Calu3 (cell line): ENCODE measurements around the gene SLC6A12. TPM values are rescaled to one million over a fixed set of nuclear protein-coding genes. Genes with fewer than 3 reads are reported as not detected.

Experiments used
- BruUV-seq: library from RNA; stranded (reverse); fragments of 400-500 nt; replicated peaks from 2 replicates; lab custom pipeline; 2021; lab: Mats Ljungman, UMichigan
- CTCF ChIA-PET: fragments of 300-600 bp; sonication (Branson Sonifier 250); formaldehyde crosslinking; loops from one replicate; lab custom pipeline; 2022; ENCODE audit warnings: antibody characterized with exemption; lab: Charles Lee
- DNase-seq: peaks from one replicate; pipeline ENCODE4 v3.0.0; 2022
- H3K27ac Mint-ChIP-seq: one replicate; pipeline ENCODE4 v1.8.0; 2022; ENCODE audit warnings: mixed read lengths; ENCODE audit not compliant: unreplicated experiment
- H3K27me3 Mint-ChIP-seq: one replicate; pipeline ENCODE4 v1.8.0; 2022; ENCODE audit warnings: mixed read lengths; ENCODE audit not compliant: unreplicated experiment
- H3K36me3 Mint-ChIP-seq: one replicate; pipeline ENCODE4 v1.8.0; 2022; ENCODE audit warnings: mild to moderate bottlenecking, moderate library complexity, mixed read lengths; ENCODE audit not compliant: insufficient read depth, unreplicated experiment
- H3K4me1 Mint-ChIP-seq: one replicate; pipeline ENCODE4 v1.8.0; 2022; ENCODE audit warnings: mild to moderate bottlenecking, low read depth, mixed read lengths; ENCODE audit not compliant: unreplicated experiment
- H3K4me3 Mint-ChIP-seq: one replicate; pipeline ENCODE4 v1.8.0; 2022; ENCODE audit warnings: mild to moderate bottlenecking, low read depth, moderate library complexity, mixed read lengths; ENCODE audit not compliant: unreplicated experiment
- H3K9me3 Mint-ChIP-seq: one replicate; pipeline ENCODE4 v1.8.0; 2022; ENCODE audit warnings: low read depth, mixed read lengths; ENCODE audit not compliant: unreplicated experiment
- CTCF ChIP-seq: fragments of 200-600 bp; IDR thresholded peaks from one replicate; pipeline ENCODE4 v1.8.0; 2022; ENCODE audit warnings: antibody characterized with exemption; ENCODE audit not compliant: unreplicated experiment
- intact Hi-C: fragments of 100-400 bp; cut with micrococcal nuclease; formaldehyde crosslinking; loops from one replicate; pipeline ENCODE4 v1.10.0; 2022; ENCODE audit not compliant: unreplicated experiment
- total RNA-seq: library from RNA; stranded (reverse); gene quantifications from 2 replicates; pipeline ENCODE4 v1.2.3, GENCODE V29; 2022

The SLC6A12 gene
- total RNA-seq, 1 experiment from 2014 or later = 0.90 TPM

GRCh38 chr12:165862-166368 is 48.0 kb downstream of the SLC6A12 start:
- Mint-ChIP-seq H3K27me3 (peaks cover 89% of the 10 kb centered on the region), H3K4me1 (no peaks in the 10 kb centered on the region)
- CTCF ChIA-PET = no interaction called here

GRCh38 chr12:164207-164606 is 49.8 kb downstream of the SLC6A12 start:
- Mint-ChIP-seq H3K4me1 (no peaks in the 10 kb centered on the region), H3K27me3 (peaks cover 89% of the 10 kb centered on the region), H3K36me3 (no peaks in the 10 kb centered on the region), H3K9me3 (no peaks in the 10 kb centered on the region), H3K4me3 (no peak overlapping the region), H3K27ac (no peak overlapping the region)
- no peak for DNase-seq
- CTCF ChIA-PET = no interaction called here
- no TSS peak for BruUV-seq
- TF ChIP-seq CTCF = no peak
- intact Hi-C loops = no loop called here

More at GRCh38 chr12:165862-166368, 48.0 kb downstream of the SLC6A12 start:
- BruUV-seq = no TSS peak
- intact Hi-C loops = no loop called here
- Mint-ChIP-seq H3K9me3 (no peaks in the 10 kb centered on the region), H3K27ac (no peak overlapping the region), H3K4me3 (no peak overlapping the region), H3K36me3 (no peaks in the 10 kb centered on the region)
- DNase-seq = no peak
- no peak for TF ChIP-seq CTCF

- no peaks in the 10 kb centered on the region for H3K4me1 Mint-ChIP-seq
- no TSS peak for BruUV-seq
- H3K27me3 Mint-ChIP-seq = peaks cover 90% of the 10 kb centered on the region
Observed at GRCh38 chr12:163406-163986, 50.5 kb downstream of the SLC6A12 start.

GRCh38 chr12:162467-163307 is 51.3 kb downstream of the SLC6A12 start:
- H3K4me1 Mint-ChIP-seq = no peaks in the 10 kb centered on the region
- no peak overlapping the region for H3K27ac Mint-ChIP-seq
- no peak for TF ChIP-seq CTCF
- intact Hi-C loops = no loop called here
- CTCF ChIA-PET = no interaction called here
- H3K4me3 Mint-ChIP-seq = no peak overlapping the region
- no peaks in the 10 kb centered on the region for H3K9me3 Mint-ChIP-seq
- H3K27me3 Mint-ChIP-seq = peaks cover 88% of the 10 kb centered on the region
- no TSS peak for BruUV-seq
- peaks cover 5% of the 10 kb centered on the region for H3K36me3 Mint-ChIP-seq
- no peak for DNase-seq

More at GRCh38 chr12:163406-163986, 50.5 kb downstream of the SLC6A12 start:
- CTCF ChIA-PET = no interaction called here
- Mint-ChIP-seq H3K27ac (no peak overlapping the region), H3K9me3 (no peaks in the 10 kb centered on the region), H3K36me3 (peaks cover 5% of the 10 kb centered on the region), H3K4me3 (no peak overlapping the region)
- intact Hi-C loops = no loop called here
- no peak for TF ChIP-seq CTCF
- no peak for DNase-seq
